CD4-positive, alpha-beta memory T cell (primary cell): Measurements from ENCODE around the gene SEMA3F. TPM values are rescaled to one million over a fixed set of nuclear protein-coding genes. Genes with fewer than 3 reads are reported as not detected.

ENCODE experiments used
- CTCF ChIA-PET: fragments of 350-600 bp; sonication (Branson Sonifier 250); formaldehyde crosslinking; loops from one replicate; lab custom pipeline; 2021; ENCODE audit warnings: inconsistent platforms; ENCODE audit not compliant: partially characterized antibody; lab: Charles Lee
- POLR2A ChIA-PET: fragments of 350-600 bp; sonication (Branson Sonifier 250); formaldehyde crosslinking; loops from one replicate; lab custom pipeline; 2021; ENCODE audit not compliant: partially characterized antibody; lab: Charles Lee
- DNase-seq, 5 donors: peaks; one replicate each; pipeline versions ENCODE4 v3.0.0 to v3.0.0-alpha.2; 2020 to 2022; ENCODE audit warnings: mixed read lengths in 1 of 5
- H3K27ac ChIP-seq: one replicate; pipeline ENCODE4 v1.7.0; 2013; ENCODE audit warnings: low read depth, low read length
- H3K27me3 ChIP-seq: 2 replicates; pipeline ENCODE4 v1.7.0; 2013; ENCODE audit warnings: mild to moderate bottlenecking, low read length, moderate library complexity; ENCODE audit not compliant: insufficient read depth
- H3K36me3 ChIP-seq: 2 replicates; pipeline ENCODE4 v1.7.0; 2013; ENCODE audit warnings: mild to moderate bottlenecking, low read length, moderate library complexity; ENCODE audit not compliant: insufficient read depth
- H3K4me1 ChIP-seq: 2 replicates; pipeline ENCODE4 v1.7.0; 2013; ENCODE audit warnings: mild to moderate bottlenecking, low read length, moderate library complexity; ENCODE audit not compliant: insufficient read depth
- H3K4me3 ChIP-seq, 2 donors: one replicate each; pipeline ENCODE4 v1.7.0; 2013; ENCODE audit warnings: low read length in 2 of 2, mild to moderate bottlenecking in 1 of 2
- H3K9me3 ChIP-seq, 2 donors: one replicate each; pipeline ENCODE4 v1.7.0; 2013; ENCODE audit warnings: low read length in 2 of 2, control low read depth in 1 of 2; ENCODE audit not compliant: control insufficient read depth in 1 of 2
- H3K27ac Mint-ChIP-seq, 7 donors: one replicate each; pipeline ENCODE4 v1.8.0; 2020 to 2021; ENCODE audit warnings: mixed read lengths in 7 of 7, mild to moderate bottlenecking in 6 of 7, inconsistent platforms in 3 of 7, moderate library complexity in 3 of 7
- H3K27me3 Mint-ChIP-seq, 2 donors: one replicate each; pipeline ENCODE4 v1.8.0; 2020 to 2021; ENCODE audit warnings: mixed read lengths in 2 of 2
- H3K36me3 Mint-ChIP-seq, 2 donors: one replicate each; pipeline ENCODE4 v1.8.0; 2020 to 2021; ENCODE audit warnings: mixed read lengths in 2 of 2, inconsistent platforms in 1 of 2, mild to moderate bottlenecking in 1 of 2
- H3K4me1 Mint-ChIP-seq, 4 donors: one replicate each; pipeline ENCODE4 v1.8.0; 2020 to 2021; ENCODE audit warnings: mixed read lengths in 4 of 4, mild to moderate bottlenecking in 1 of 4
- H3K4me3 Mint-ChIP-seq, 8 donors: one replicate each; pipeline ENCODE4 v1.8.0; 2020 to 2021; ENCODE audit warnings: mixed read lengths in 8 of 8, mild to moderate bottlenecking in 7 of 8, moderate library complexity in 6 of 8, inconsistent platforms in 3 of 8
- H3K9me3 Mint-ChIP-seq, 8 donors: one replicate each; pipeline ENCODE4 v1.8.0; 2020 to 2021; ENCODE audit warnings: mixed read lengths in 8 of 8, mild to moderate bottlenecking in 5 of 8, inconsistent platforms in 3 of 8, moderate library complexity in 1 of 8
- intact Hi-C: fragments of 100-400 bp; cut with micrococcal nuclease; formaldehyde crosslinking; loops from one replicate; pipeline ENCODE4 v1.15.1; 2023
- polyA plus RNA-seq, 2 donors: library from polyadenylated mRNA; unstranded; fragments of 300-500 nt; fragmentation: Illumina TruSeq; gene quantifications; one replicate each; pipeline ENCODE4 v1.2.3, GENCODE V29; 2021
- total RNA-seq, 2 experiments: library from RNA; stranded (reverse); gene quantifications; one replicate each; pipeline ENCODE4 v1.2.3, GENCODE V29; 2021

The SEMA3F gene
- total and polyA plus RNA-seq, 4 experiments from 2014 or later: not detected

- no peak overlapping the region for H3K4me3 ChIP-seq
- intact Hi-C loops: no loop called here
- H3K9me3 ChIP-seq: no peaks in the 10 kb centered on the region
- H3K4me1 ChIP-seq: no peaks in the 10 kb centered on the region
- no peak overlapping the region for H3K27ac ChIP-seq
- H3K27me3 Mint-ChIP-seq: peaks cover 0 to 6% of the 10 kb centered on the region in 2 donors
- ChIA-PET POLR2A (no interaction called here), CTCF (no interaction called here)
- no peak overlapping the region for H3K27ac Mint-ChIP-seq
- no peaks in the 10 kb centered on the region for H3K4me1 Mint-ChIP-seq
- peak in 1 of 5 donors; percentile 22 for DNase-seq
- H3K36me3 ChIP-seq: no peaks in the 10 kb centered on the region
- no peaks in the 10 kb centered on the region for H3K36me3 Mint-ChIP-seq
- no peak overlapping the region for H3K4me3 Mint-ChIP-seq
- no peaks in the 10 kb centered on the region for H3K27me3 ChIP-seq
- no peaks in the 10 kb centered on the region for H3K9me3 Mint-ChIP-seq
Observed at GRCh38 chr3:50167069-50167840, 12.1 kb downstream of the SEMA3F start.

- Histone ChIP-seq H3K4me3 (no peak overlapping the region), H3K36me3 (no peaks in the 10 kb centered on the region), H3K27me3 (no peaks in the 10 kb centered on the region), H3K27ac (no peak overlapping the region), H3K4me1 (no peaks in the 10 kb centered on the region), H3K9me3 (no peaks in the 10 kb centered on the region)
- no peaks in the 10 kb centered on the region for H3K36me3 Mint-ChIP-seq
- peak overlapping the region in 1 of 7 donors; percentile 60 for H3K27ac Mint-ChIP-seq
- CTCF ChIA-PET: no interaction called here
- H3K27me3 Mint-ChIP-seq: peaks cover 0 to 6% of the 10 kb centered on the region in 2 donors
- H3K4me1 Mint-ChIP-seq: no peaks in the 10 kb centered on the region
- no peaks in the 10 kb centered on the region for H3K9me3 Mint-ChIP-seq
- no peak overlapping the region for H3K4me3 Mint-ChIP-seq
- POLR2A ChIA-PET: no interaction called here
- intact Hi-C loops: no loop called here
- DNase-seq: no peak
Observed at GRCh38 chr3:50167841-50168209, 12.7 kb downstream of the SEMA3F start.

GRCh38 chr3:50168388-50168787 lies 13.3 kb downstream of the SEMA3F start:
- Histone ChIP-seq H3K4me1 (no peaks in the 10 kb centered on the region), H3K9me3 (no peaks in the 10 kb centered on the region), H3K4me3 (no peak overlapping the region), H3K36me3 (no peaks in the 10 kb centered on the region), H3K27ac (no peak overlapping the region), H3K27me3 (no peaks in the 10 kb centered on the region)
- CTCF ChIA-PET: no interaction called here
- H3K4me3 Mint-ChIP-seq: no peak overlapping the region
- peak overlapping the region in 1 of 7 donors; percentile 29 for H3K27ac Mint-ChIP-seq
- H3K36me3 Mint-ChIP-seq: no peaks in the 10 kb centered on the region
- DNase-seq: peak in 1 of 5 donors; percentile 7
- no peaks in the 10 kb centered on the region for H3K4me1 Mint-ChIP-seq
- H3K9me3 Mint-ChIP-seq: no peaks in the 10 kb centered on the region
- intact Hi-C loops: no loop called here
- POLR2A ChIA-PET: no interaction called here
- H3K27me3 Mint-ChIP-seq: peaks cover 0 to 6% of the 10 kb centered on the region in 2 donors

- no peaks in the 10 kb centered on the region for H3K9me3 ChIP-seq
- Mint-ChIP-seq H3K4me3 (no peak overlapping the region), H3K36me3 (no peaks in the 10 kb centered on the region), H3K9me3 (no peaks in the 10 kb centered on the region), H3K27me3 (peaks cover 0 to 6% of the 10 kb centered on the region in 2 donors), H3K27ac (no peak overlapping the region), H3K4me1 (peaks cover 0 to 3% (median 1%) of the 10 kb centered on the region in 4 donors)
- CTCF ChIA-PET: no interaction called here
- no peak overlapping the region for H3K4me3 ChIP-seq
- H3K4me1 ChIP-seq: no peaks in the 10 kb centered on the region
- no peaks in the 10 kb centered on the region for H3K36me3 ChIP-seq
- no peak for DNase-seq
- H3K27me3 ChIP-seq: no peaks in the 10 kb centered on the region
- intact Hi-C loops: no loop called here
- no peak overlapping the region for H3K27ac ChIP-seq
- POLR2A ChIA-PET: no interaction called here
Observed at GRCh38 chr3:50168791-50169190, 13.7 kb downstream of the SEMA3F start.

GRCh38 chr3:50169232-50169832 lies 14.2 kb downstream of the SEMA3F start:
- Mint-ChIP-seq H3K4me3 (no peak overlapping the region), H3K9me3 (no peaks in the 10 kb centered on the region), H3K27ac (no peak overlapping the region), H3K4me1 (peaks cover 0 to 4% (median 3%) of the 10 kb centered on the region in 4 donors), H3K36me3 (no peaks in the 10 kb centered on the region), H3K27me3 (peaks cover 0 to 6% of the 10 kb centered on the region in 2 donors)
- no peaks in the 10 kb centered on the region for H3K9me3 ChIP-seq
- no peaks in the 10 kb centered on the region for H3K36me3 ChIP-seq
- intact Hi-C loops: no loop called here
- no peaks in the 10 kb centered on the region for H3K4me1 ChIP-seq
- DNase-seq: peak in 1 of 5 donors; percentile 17
- ChIA-PET CTCF (no interaction called here), POLR2A (no interaction called here)
- H3K4me3 ChIP-seq: no peak overlapping the region
- H3K27ac ChIP-seq: no peak overlapping the region
- H3K27me3 ChIP-seq: no peaks in the 10 kb centered on the region

GRCh38 chr3:50169858-50170257 lies 14.7 kb downstream of the SEMA3F start:
- H3K4me3 ChIP-seq: no peak overlapping the region
- peak in 1 of 5 donors; percentile 22 for DNase-seq
- Mint-ChIP-seq H3K27ac (no peak overlapping the region), H3K4me3 (no peak overlapping the region), H3K9me3 (no peaks in the 10 kb centered on the region), H3K36me3 (no peaks in the 10 kb centered on the region), H3K27me3 (peaks cover 0 to 6% of the 10 kb centered on the region in 2 donors), H3K4me1 (peaks cover 0 to 4% (median 3%) of the 10 kb centered on the region in 4 donors)
- intact Hi-C loops: no loop called here
- no peak overlapping the region for H3K27ac ChIP-seq
- no peaks in the 10 kb centered on the region for H3K9me3 ChIP-seq
- H3K27me3 ChIP-seq: no peaks in the 10 kb centered on the region
- H3K36me3 ChIP-seq: no peaks in the 10 kb centered on the region
- H3K4me1 ChIP-seq: no peaks in the 10 kb centered on the region
- POLR2A ChIA-PET: no interaction called here
- CTCF ChIA-PET: no interaction called here

- Mint-ChIP-seq H3K4me3 (no peak overlapping the region), H3K9me3 (no peaks in the 10 kb centered on the region), H3K4me1 (peaks cover 0 to 4% (median 3%) of the 10 kb centered on the region in 4 donors), H3K27ac (no peak overlapping the region), H3K36me3 (no peaks in the 10 kb centered on the region), H3K27me3 (peaks cover 0 to 4% of the 10 kb centered on the region in 2 donors)
- H3K27ac ChIP-seq: no peak overlapping the region
- no peaks in the 10 kb centered on the region for H3K36me3 ChIP-seq
- intact Hi-C loops: no loop called here
- no peaks in the 10 kb centered on the region for H3K27me3 ChIP-seq
- no peaks in the 10 kb centered on the region for H3K9me3 ChIP-seq
- ChIA-PET CTCF (no interaction called here), POLR2A (no interaction called here)
- H3K4me1 ChIP-seq: no peaks in the 10 kb centered on the region
- DNase-seq: peak in 1 of 5 donors; percentile 7
- no peak overlapping the region for H3K4me3 ChIP-seq
Observed at GRCh38 chr3:50170689-50171088, 15.6 kb downstream of the SEMA3F start.
